ENCODE results near the gene ATP2B1.
"Not testable (repeated sequence)": the region's sequence is repeated elsewhere in the genome, so short reads cannot be mapped to it uniquely, and the experiment has no call there.

DNA sequence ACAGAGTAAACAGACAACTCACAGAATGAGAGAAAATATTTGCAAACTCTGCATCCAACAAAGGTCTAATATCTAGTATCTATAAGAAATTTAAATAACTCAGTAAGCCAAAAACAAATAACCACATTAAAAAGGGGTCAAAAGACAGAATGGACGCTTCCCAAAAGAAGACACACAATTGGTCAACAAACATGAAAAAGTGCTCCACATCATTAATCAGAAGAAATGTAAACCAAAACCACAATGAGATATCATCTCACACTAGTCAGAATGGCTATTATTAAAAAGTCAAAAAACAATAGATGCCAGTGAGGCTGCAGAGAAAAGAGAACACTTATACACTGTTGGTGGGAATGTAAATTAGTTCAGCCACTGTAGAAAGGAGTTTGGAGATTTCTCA lies 49.3 kb upstream of the ATP2B1 start:
- TF ChIP-seq POLR2A (IDR thresholded peaks at IDR 0.05), result not testable (repeated sequence)
- TF ChIP-seq, protein P1, sequence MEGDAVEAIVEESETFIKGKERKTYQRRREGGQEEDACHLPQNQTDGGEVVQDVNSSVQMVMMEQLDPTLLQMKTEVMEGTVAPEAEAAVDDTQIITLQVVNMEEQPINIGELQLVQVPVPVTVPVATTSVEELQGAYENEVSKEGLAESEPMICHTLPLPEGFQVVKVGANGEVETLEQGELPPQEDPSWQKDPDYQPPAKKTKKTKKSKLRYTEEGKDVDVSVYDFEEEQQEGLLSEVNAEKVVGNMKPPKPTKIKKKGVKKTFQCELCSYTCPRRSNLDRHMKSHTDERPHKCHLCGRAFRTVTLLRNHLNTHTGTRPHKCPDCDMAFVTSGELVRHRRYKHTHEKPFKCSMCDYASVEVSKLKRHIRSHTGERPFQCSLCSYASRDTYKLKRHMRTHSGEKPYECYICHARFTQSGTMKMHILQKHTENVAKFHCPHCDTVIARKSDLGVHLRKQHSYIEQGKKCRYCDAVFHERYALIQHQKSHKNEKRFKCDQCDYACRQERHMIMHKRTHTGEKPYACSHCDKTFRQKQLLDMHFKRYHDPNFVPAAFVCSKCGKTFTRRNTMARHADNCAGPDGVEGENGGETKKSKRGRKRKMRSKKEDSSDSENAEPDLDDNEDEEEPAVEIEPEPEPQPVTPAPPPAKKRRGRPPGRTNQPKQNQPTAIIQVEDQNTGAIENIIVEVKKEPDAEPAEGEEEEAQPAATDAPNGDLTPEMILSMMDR (IDR thresholded peaks at IDR 0.05), result not testable (repeated sequence)
